WTC11 (cell line): Measurements from ENCODE around the gene METTL22. TPM values are rescaled to one million over a fixed set of nuclear protein-coding genes. Genes with fewer than 3 reads are reported as not detected.

Experiments used
- ATAC-seq: fragments of 200-7000 bp; cut with Tn5 transposase; 2 replicates; pipeline ENCODE4 v1.10.0; 2021; ENCODE audit warnings: mild to moderate bottlenecking, moderate library complexity
- CTCF ChIA-PET: fragments of 300-600 bp; sonication (Branson Sonifier 250); formaldehyde crosslinking; loops from one replicate; lab custom pipeline; 2021; ENCODE audit warnings: antibody characterized with exemption; lab: Charles Lee
- POLR2A ChIA-PET: fragments of 350-600 bp; sonication (Branson Sonifier 250); formaldehyde crosslinking; loops from one replicate; lab custom pipeline; 2021; ENCODE audit warnings: antibody characterized with exemption; lab: Charles Lee
- DNase-seq: peaks from one replicate; pipeline ENCODE4 v3.0.0; 2021; ENCODE audit warnings: low spot score
- H3K27ac Mint-ChIP-seq: 2 replicates; pipeline ENCODE4 v1.8.0; 2021; ENCODE audit warnings: mixed read lengths
- H3K27me3 Mint-ChIP-seq: 2 replicates; pipeline ENCODE4 v1.8.0; 2021; ENCODE audit warnings: low read depth, mild to moderate bottlenecking, moderate library complexity, mixed read lengths
- H3K36me3 Mint-ChIP-seq: 2 replicates; pipeline ENCODE4 v1.8.0; 2021; ENCODE audit warnings: mixed read lengths
- H3K4me1 Mint-ChIP-seq: 2 replicates; pipeline ENCODE4 v1.8.0; 2022; ENCODE audit warnings: mixed read lengths
- H3K4me3 Mint-ChIP-seq: 2 replicates; pipeline ENCODE4 v1.8.0; 2021; ENCODE audit warnings: mild to moderate bottlenecking, moderate library complexity, mixed read lengths
- H3K9me3 Mint-ChIP-seq: 2 replicates; pipeline ENCODE4 v1.8.0; 2021; ENCODE audit warnings: mixed read lengths
- ATF1 ChIP-seq: sonication (generic); formaldehyde crosslinking; IDR thresholded peaks from 2 replicates; pipeline ENCODE4 v1.8.1; 2023; ENCODE audit warnings: mild to moderate bottlenecking, moderate library complexity, missing genetic modification reagents
- ATF6 ChIP-seq: sonication (generic); formaldehyde crosslinking; IDR thresholded peaks from 2 replicates; pipeline ENCODE4 v1.8.1; 2023; ENCODE audit warnings: mild to moderate bottlenecking, missing genetic modification reagents
- OVOL2 ChIP-seq: fragments of 250-450 bp; sonication (Bioruptor Pico); IDR thresholded peaks from 2 replicates; pipeline ENCODE4 v1.9.0; 2021; ENCODE audit warnings: mild to moderate bottlenecking, borderline replicate concordance
- SOX15 ChIP-seq: fragments of 250-450 bp; sonication (Bioruptor Pico); IDR thresholded peaks from 2 replicates; pipeline ENCODE4 v1.9.0; 2021; ENCODE audit warnings: mild to moderate bottlenecking
- STAT6 ChIP-seq: sonication (generic); formaldehyde crosslinking; conservative IDR thresholded peaks from 2 replicates; pipeline ENCODE4 v1.8.1; 2023; ENCODE audit warnings: mild to moderate bottlenecking, low read depth, missing genetic modification reagents, moderate library complexity
- TEAD1 ChIP-seq: sonication (generic); formaldehyde crosslinking; IDR thresholded peaks from 2 replicates; pipeline ENCODE4 v1.8.0; 2022; ENCODE audit warnings: mild to moderate bottlenecking, missing genetic modification reagents
- TP53 ChIP-seq: sonication (generic); formaldehyde crosslinking; IDR thresholded peaks from 2 replicates; pipeline ENCODE4 v1.8.1; 2023; ENCODE audit warnings: mild to moderate bottlenecking, missing genetic modification reagents
- ZNF219 ChIP-seq: sonication (generic); formaldehyde crosslinking; IDR thresholded peaks from 2 replicates; pipeline ENCODE4 v1.8.0; 2023; ENCODE audit warnings: missing genetic modification reagents, mild to moderate bottlenecking, borderline replicate concordance
- ZNF263 ChIP-seq: sonication (generic); formaldehyde crosslinking; IDR thresholded peaks from 2 replicates; pipeline ENCODE4 v1.8.1; 2022; ENCODE audit warnings: low read depth, mild to moderate bottlenecking, moderate library complexity, missing genetic modification reagents
- ZNF425 ChIP-seq: fragments of 250-450 bp; sonication (Bioruptor Pico); conservative IDR thresholded peaks from 2 replicates; pipeline ENCODE4 v1.9.0; 2021; ENCODE audit warnings: mild to moderate bottlenecking
- ZNF532 ChIP-seq: fragments of 250-450 bp; sonication (Bioruptor Pico); IDR thresholded peaks from 2 replicates; pipeline ENCODE4 v1.9.0; 2021; ENCODE audit warnings: mild to moderate bottlenecking, borderline replicate concordance
- total RNA-seq: library from RNA; stranded (reverse); gene quantifications from 3 replicates; pipeline ENCODE4 v1.2.3, GENCODE V29; 2021
- TF ChIP-seq, protein P1 (sequence below): sonication (generic); formaldehyde crosslinking; IDR thresholded peaks from 2 replicates; pipeline ENCODE4 v1.8.1; 2022; ENCODE audit warnings: missing genetic modification reagents, borderline replicate concordance
- TF ChIP-seq, protein P2 (sequence below): sonication (generic); formaldehyde crosslinking; IDR thresholded peaks from 2 replicates; pipeline ENCODE4 v1.8.1; 2023; ENCODE audit warnings: mild to moderate bottlenecking, moderate library complexity, missing genetic modification reagents

METTL22 gene
- total RNA-seq, 1 experiment from 2014 or later: 82.0 TPM

DNA sequence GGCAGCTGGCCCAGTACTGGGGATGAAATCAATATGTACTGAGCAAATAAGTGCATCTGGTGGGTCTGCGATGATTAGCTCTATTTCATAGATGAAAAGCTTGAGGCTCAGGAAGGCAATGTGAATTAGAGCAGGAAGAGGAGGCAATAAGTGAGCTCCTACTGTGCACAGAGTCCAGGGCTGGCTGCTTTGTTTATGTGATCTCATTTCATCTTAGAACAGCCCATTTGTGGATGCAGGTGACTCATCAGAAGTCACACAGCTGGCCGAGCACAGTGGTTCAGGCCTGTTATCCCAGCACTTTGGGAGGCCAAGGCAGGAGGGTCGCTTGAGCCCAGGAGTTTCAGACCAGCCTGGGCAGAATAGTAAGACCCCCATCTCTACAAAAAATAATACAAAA lies 38.3 kb upstream of the METTL22 start:
- ATAC-seq (no peak), DNase-seq (no peak)
- Mint-ChIP-seq H3K27ac (no peak overlapping the region), H3K4me3 (no peak overlapping the region), H3K4me1 (peaks cover 4% of the 10 kb centered on the region), H3K9me3 (0 out of 2 replicates have a peak, but pooled peaks cover 3% of the 10 kb centered on the region), H3K27me3 (peaks cover 9% of the 10 kb centered on the region), H3K36me3 (no peaks in the 10 kb centered on the region)
- no peak for TF ChIP-seq ATF6 (CRISPR knock-in tag)
- TF ChIP-seq ZNF219 (CRISPR knock-in tag): no peak
- TF ChIP-seq TEAD1 (CRISPR knock-in tag): no peak
- TF ChIP-seq OVOL2 (CRISPR knock-in tag): no peak
- TF ChIP-seq, protein P1, sequence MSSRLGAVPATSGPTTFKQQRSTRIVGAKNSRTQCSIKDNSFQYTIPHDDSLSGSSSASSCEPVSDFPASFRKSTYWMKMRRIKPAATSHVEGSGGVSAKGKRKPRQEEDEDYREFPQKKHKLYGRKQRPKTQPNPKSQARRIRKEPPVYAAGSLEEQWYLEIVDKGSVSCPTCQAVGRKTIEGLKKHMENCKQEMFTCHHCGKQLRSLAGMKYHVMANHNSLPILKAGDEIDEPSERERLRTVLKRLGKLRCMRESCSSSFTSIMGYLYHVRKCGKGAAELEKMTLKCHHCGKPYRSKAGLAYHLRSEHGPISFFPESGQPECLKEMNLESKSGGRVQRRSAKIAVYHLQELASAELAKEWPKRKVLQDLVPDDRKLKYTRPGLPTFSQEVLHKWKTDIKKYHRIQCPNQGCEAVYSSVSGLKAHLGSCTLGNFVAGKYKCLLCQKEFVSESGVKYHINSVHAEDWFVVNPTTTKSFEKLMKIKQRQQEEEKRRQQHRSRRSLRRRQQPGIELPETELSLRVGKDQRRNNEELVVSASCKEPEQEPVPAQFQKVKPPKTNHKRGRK (CRISPR knock-in tag): no peak
- TF ChIP-seq ZNF263: no peak
- TF ChIP-seq ZNF425 (CRISPR knock-in tag): no peak
- TF ChIP-seq ZNF532 (CRISPR knock-in tag): no peak
- no peak for TF ChIP-seq ATF1 (CRISPR knock-in tag)
- TF ChIP-seq TP53 (CRISPR knock-in tag): no peak
- TF ChIP-seq, protein P2, sequence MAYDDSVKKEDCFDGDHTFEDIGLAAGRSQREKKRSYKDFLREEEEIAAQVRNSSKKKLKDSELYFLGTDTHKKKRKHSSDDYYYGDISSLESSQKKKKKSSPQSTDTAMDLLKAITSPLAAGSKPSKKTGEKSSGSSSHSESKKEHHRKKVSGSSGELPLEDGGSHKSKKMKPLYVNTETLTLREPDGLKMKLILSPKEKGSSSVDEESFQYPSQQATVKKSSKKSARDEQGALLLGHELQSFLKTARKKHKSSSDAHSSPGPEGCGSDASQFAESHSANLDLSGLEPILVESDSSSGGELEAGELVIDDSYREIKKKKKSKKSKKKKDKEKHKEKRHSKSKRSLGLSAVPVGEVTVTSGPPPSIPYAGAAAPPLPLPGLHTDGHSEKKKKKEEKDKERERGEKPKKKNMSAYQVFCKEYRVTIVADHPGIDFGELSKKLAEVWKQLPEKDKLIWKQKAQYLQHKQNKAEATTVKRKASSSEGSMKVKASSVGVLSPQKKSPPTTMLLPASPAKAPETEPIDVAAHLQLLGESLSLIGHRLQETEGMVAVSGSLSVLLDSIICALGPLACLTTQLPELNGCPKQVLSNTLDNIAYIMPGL: no peak
- no peak for TF ChIP-seq STAT6 (CRISPR knock-in tag)
- no peak for TF ChIP-seq SOX15
- CTCF ChIA-PET: interaction anchor here (1.0 to 3.7 kb wide), 5 partner anchors 10 to 71 kb away, joined by 3 to 23 read pairs (median 5); no protein-coding TSS in a partner anchor
- POLR2A ChIA-PET: no interaction called here
